Caki2 (cell line): ENCODE measurements around the gene RINL. TPM values are rescaled to one million over a fixed set of nuclear protein-coding genes. Genes with fewer than 3 reads are reported as not detected.
"Not testable (repeated sequence)": the region's sequence is repeated elsewhere in the genome, so short reads cannot be mapped to it uniquely, and the experiment has no call there.

ENCODE experiments used
- DNase-seq: peaks from one replicate; pipeline ENCODE4 v3.0.0-alpha.2; 2015; ENCODE audit warnings: low read depth
- in situ Hi-C: cut with HindIII; loops from 2 replicates; pipeline ENCODE4 v1.10.0; 2016; ENCODE audit warnings: low sequenced_read_pairs, low pct_unique_long_range_greater_than_20kb, mixed read lengths
- total RNA-seq: library from RNA; depleted of rRNA; stranded (reverse); fragments of >200 nt; shearing (Covaris generic); gene quantifications from 2 replicates; pipeline ENCODE4 v1.2.3, GENCODE V29; 2014; ENCODE audit warnings: low replicate concordance

RINL gene
- total RNA-seq, 1 experiment from 2014 or later: 9.9 TPM

GRCh38 chr19:38880882-38881609 is 3.0 kb upstream of the RINL start:
- no peak for DNase-seq
- in situ Hi-C loops: no loop called here

DNA sequence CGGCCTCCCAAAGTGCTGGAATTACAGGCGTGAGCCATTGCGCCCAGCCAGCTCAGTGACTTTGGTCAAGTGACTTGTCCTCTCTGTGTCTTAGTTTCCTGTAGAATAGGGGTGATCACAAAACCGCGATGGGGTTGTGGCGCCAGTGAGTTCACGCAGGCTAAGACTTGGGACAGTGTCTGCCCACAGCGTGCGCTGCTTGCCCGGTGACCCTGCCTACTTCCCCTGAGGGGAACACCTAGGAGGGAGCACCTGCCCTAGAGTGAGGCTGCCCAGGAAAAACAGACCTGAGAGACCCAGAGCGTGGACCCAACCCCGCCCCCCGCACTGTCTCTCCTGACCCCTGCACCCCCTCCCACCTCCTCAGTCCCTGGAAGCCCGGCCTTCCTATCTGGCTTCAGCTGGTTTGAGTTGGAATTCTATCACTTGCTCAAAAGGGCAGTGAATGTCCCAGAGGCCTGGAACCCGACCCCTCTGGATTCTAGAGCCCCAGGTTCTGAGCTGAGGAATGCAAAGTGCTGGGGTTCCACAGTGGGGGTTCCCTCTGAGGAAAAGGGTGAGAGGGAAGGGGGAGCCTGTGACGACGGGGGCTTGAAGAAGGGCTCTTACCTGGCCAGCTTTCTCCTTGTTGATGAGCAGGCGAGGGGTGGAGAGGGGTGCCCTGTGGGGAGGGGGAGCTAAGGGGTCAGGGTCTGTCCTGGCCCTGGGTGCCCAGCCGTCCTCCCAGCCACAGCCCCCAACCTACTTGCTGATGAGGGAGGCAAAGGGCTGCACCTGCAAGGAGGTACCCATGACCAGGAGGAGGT is 2.2 kb upstream of the RINL start:
- no peak for DNase-seq
- in situ Hi-C loops: no loop called here

DNA sequence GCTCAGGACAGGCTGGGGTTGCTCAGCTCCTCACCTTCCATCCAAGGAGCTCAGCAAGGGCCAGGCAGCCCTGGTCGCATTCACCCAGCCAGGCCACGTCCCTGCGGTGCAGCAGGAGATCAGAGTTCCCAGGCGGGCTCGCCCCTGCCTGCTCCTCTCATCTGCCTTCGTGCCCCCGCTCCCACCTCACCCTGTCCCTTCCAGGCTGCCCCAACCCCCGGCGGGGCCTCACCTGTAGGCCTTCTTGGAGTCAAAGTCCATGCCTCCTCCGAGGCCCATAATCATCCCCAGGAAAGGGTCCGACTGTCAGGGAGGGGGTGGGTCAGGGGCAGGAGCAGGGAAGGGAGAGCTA is 1.3 kb upstream of the RINL start:
- in situ Hi-C loops: no loop called here
- DNase-seq: no peak

DNA sequence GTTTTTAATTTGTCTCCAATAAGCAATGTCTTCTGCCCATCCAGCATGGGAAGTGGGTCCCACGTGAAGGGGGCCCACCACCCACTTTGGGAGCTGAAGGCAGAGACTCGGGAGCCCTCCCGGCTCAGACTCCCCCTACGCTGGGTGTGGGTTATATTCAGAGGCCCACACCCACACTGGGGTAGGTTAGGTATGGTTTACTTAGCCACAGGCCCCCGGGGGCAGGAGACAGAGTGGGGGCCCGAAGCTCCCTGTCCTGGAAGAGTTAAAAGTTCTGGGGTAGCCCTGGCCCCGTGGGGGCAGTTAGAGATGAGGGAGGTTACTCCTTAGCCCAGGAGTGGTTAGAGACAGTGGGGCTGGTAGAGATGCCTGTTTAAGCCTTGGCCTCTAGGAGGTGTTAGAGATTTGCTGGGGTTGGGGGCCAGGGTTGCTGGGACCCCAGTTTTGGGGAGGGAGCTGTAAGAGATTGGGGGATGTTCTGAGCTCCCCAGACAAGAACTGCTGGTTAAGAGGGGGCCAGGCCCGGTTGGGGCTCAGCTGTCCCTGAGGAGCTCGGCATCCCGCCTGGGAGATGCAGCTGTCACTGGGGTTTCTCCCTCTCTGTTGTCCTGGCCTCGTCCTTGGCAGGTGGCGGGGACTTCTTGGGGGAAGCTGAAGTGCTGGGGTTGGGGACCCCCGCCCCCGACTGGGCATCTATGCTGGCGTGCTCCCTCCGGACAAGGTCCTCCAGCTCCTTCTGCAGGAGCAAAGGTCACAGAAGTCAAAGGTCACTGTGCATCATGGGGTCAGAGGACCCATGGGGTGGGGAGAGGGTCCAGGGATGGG is 712 bp upstream of the RINL start:
- in situ Hi-C loops: no loop called here
- DNase-seq: no peak

- DNase-seq: no peak
- in situ Hi-C loops: no loop called here
Measured at GRCh38 chr19:38875656-38876395, 2.2 kb downstream of the RINL start.

DNA sequence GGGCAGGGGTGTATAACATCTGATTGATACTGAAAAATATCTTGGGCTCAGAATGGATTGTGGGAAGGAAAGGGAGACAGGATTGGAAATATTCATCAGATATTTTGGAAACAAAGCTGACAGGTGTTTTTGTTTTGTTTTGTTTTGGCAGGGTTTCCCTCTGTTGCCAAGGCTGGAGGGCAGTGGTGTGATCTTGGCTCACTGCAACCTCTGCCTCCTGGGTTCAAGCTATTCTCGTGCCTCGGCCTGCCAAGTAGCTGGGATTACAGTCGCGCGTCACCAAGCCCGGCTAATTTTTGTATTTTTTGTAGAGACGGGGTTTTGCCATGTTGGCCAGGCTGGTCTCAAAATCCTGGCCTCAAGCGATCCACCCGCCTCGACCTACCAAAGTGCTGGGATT is 4.7 kb downstream of the RINL start:
- in situ Hi-C loops, DNase-seq: not testable (repeated sequence)

DNA sequence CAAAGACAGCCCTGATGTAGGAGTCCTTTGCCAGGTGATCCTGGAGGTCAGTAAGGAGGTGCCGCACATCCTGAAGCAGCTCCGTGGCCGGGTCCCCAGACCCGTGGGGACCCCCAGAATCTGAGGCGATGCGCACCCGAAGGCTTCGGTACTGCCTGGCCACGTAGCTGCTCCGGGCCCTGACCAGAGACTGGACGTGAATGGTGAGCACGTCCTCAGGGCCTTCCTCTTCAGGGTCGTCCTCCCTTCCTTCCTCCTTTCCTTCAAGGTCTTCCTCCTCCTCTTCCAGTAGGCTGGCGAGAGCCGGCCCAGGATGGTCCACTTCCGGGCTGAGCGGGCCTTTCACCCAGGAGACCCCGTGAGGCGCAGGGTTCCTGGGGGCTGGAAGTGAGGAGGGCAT is 7.5 kb downstream of the RINL start:
- in situ Hi-C loops: no loop called here
- no peak for DNase-seq

DNA sequence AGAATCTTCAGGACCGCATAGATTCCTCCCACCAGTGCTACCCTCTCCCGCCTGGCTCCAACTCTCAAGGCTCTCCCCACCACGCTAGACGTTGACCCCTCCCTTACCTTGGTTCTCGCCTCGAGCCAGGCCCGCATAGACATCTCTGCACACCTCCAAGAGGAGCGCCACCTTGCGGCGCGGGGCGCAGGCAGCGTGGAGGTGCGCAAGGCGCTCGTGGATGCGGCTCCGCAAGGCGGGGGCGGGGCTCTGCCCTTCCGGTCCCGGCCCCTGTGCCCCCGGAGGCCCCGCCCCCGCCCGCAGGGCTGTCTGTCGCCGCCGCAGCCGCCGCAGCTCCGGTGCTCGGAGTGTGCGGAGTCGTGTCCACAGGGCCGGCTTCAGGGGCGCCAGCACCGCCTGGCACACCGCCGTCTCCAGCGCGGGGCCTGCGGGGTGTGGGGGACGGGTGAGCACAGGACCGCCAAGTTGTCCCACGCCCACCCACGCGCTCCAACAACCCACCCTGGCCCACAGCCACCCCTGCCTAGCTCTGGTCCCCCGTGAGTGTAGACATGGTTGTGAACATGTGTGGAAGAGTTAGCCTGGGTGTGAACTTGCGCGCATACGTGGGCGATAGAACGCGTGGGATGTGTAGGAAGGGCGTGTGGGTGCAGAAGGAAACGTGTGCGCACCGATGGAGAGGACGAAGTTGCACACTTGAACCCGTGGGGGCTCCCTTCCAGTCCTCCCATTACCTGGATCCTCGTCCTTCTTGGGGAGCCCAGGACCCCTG is 8.1 kb downstream of the RINL start:
- in situ Hi-C loops: no loop called here
- DNase-seq: peak; percentile 83

- in situ Hi-C loops: no loop called here
- no peak for DNase-seq
Measured at GRCh38 chr19:38869160-38869835, 8.8 kb downstream of the RINL start.

DNA sequence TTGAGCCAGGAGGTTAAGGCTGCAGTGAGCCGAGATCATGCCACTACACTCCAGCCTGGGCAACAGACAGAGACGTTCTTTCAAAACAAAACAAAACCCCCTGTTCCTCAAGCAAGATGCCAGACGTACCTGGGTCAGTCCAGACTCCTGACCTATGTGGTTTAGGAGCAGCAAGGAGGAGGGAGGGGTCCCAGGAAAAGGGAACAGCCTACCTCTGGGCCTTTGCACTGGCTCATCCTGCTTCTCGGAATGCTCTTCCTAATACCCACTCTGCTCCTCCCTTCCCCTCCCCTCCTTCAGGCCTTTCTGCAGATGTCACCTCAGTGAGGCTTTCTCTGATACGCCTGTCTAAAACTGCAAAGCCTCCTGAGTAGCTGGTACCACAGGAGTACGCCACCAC is 9.5 kb downstream of the RINL start:
- in situ Hi-C loops: no loop called here
- DNase-seq: no peak

- in situ Hi-C loops: no loop called here
Measured at GRCh38 chr19:38867171-38867780, 10.8 kb downstream of the RINL start.

GRCh38 chr19:38862321-38863059 is 15.6 kb downstream of the RINL start:
- DNase-seq: peak; percentile 90
- in situ Hi-C loops: no loop called here

More at GRCh38 chr19:38867171-38867780, 10.8 kb downstream of the RINL start:
- no peak for DNase-seq

DNA sequence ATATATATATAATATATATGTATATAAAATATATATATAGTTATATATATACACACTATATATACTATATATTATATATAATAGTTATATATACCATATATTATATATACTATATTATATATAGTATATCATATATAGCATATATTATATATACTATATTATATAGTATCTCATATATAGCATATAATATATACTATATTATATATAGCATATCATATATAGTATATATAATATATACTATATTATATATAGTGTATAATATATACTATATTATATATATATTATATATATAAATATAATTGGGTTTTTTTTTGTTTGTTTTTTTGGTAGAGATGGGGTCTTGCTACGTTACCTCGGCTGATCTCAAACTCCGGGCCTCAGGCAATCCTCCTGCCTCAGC is 16.7 kb downstream of the RINL start:
- in situ Hi-C loops: no loop called here

GRCh38 chr19:38859631-38860204 is 18.4 kb downstream of the RINL start:
- peak; percentile 69 for DNase-seq
- in situ Hi-C loops: not testable (repeated sequence)

More for the DNA sequence above, 16.7 kb downstream of the RINL start:
- no peak for DNase-seq

DNA sequence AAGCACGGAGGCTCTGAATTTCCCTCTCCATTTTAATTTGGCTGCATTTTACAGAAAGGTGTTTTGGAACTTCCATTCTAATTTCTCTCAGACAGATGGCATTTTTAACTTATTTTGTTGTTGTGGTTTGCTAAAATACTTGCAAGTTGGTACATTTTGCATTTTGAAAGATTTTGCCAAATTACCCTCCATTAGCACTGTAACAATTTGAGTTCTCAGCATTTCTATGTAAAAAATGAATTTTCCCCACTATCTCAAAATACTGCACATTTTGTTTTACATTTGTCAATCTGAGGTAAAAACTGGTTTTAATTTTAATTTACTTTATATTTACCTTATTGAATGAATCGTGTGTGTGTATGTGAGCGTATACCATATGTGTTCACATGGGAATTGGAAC is 21.3 kb downstream of the RINL start:
- DNase-seq: no peak
- in situ Hi-C loops: no loop called here

- in situ Hi-C loops: not testable (repeated sequence)
Measured at GRCh38 chr19:38855751-38856150, 22.3 kb downstream of the RINL start.

More at GRCh38 chr19:38855751-38856150, 22.3 kb downstream of the RINL start:
- not testable (repeated sequence) for DNase-seq
